Choroid plexus epithelial cell (primary cell): ENCODE measurements around the gene LOXL3.

Source experiments
- DNase-seq: peaks from one replicate; pipeline ENCODE4 v3.0.0-alpha.2; 2010; ENCODE audit warnings: low read depth
- H3K4me3 ChIP-seq: 2 replicates; pipeline ENCODE4 v1.5.1; 2011; ENCODE audit warnings: low read depth, mild to moderate bottlenecking, control low read depth, low read length, moderate library complexity
- TF ChIP-seq, protein P1 (sequence below): conservative IDR thresholded peaks from 2 replicates; pipeline ENCODE4 v1.5.1; 2011; ENCODE audit warnings: low read depth, mild to moderate bottlenecking, control low read depth, inconsistent platforms, low read length, moderate library complexity

The LOXL3 gene

DNA sequence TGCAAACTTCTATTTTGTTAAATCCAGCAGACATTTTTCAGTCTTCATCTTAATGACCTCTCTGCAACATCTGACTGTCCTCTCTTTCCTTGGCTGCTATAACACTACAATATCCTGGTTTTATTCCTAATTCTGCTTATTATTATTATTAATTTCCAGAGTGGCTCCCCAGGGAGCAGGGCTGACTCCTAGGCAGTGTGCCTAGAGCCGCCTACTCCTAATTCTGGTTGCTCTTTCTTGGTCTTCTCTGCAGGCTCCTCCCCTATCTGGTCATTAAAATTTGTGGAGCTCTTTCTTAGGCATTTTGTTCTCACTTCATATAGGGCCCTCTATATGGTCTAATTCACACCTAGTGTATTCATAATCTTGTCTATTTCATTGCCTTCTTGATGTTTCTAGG is 10.8 kb downstream of the LOXL3 start:
- TF ChIP-seq, protein P1, sequence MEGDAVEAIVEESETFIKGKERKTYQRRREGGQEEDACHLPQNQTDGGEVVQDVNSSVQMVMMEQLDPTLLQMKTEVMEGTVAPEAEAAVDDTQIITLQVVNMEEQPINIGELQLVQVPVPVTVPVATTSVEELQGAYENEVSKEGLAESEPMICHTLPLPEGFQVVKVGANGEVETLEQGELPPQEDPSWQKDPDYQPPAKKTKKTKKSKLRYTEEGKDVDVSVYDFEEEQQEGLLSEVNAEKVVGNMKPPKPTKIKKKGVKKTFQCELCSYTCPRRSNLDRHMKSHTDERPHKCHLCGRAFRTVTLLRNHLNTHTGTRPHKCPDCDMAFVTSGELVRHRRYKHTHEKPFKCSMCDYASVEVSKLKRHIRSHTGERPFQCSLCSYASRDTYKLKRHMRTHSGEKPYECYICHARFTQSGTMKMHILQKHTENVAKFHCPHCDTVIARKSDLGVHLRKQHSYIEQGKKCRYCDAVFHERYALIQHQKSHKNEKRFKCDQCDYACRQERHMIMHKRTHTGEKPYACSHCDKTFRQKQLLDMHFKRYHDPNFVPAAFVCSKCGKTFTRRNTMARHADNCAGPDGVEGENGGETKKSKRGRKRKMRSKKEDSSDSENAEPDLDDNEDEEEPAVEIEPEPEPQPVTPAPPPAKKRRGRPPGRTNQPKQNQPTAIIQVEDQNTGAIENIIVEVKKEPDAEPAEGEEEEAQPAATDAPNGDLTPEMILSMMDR: no peak
- no peak overlapping the region for H3K4me3 ChIP-seq
- no peak for DNase-seq

DNA sequence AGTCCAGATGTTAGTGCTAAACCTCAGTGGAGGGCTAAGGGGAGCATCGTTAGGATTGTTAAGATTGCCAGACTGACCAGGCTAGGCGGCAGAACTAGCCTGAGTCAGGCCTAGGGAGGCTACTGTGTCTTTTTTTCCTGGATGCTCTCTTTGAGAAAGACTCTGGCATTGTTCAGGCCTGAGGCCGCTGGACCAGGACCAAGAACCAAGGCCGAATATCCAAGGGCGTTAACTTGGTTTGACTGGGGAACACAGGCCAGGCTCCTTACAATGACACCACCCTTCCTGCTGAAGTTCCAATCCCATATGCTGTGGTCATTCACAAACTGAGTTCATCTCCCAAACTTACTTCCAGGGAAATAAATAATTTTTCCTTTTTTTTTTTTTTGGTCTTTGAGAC is 13.5 kb downstream of the LOXL3 start:
- TF ChIP-seq, protein P1: no peak
- DNase-seq: no peak
- H3K4me3 ChIP-seq: no peak overlapping the region

DNA sequence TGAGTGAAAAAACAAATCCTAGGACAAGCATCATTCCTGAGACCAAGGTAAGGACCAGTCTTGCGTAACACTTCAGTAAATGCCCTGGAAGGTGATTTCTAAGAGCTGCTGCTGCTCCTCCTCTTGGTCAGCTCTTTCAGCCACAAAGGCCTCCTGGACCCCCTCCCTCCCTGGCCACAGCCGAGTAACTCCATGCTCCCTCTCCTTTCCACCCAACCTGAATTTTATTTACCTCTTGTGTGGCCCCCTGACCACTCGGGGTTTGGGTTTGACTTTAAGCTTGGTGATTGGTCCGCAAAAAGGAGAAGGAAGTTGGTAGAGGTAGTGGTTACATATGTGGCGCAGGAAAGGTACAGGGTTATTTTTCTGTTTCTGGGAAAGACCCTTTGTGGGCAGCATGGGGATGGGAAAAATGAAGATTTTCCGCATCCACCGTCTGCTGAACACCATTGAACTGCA is 14.8 kb downstream of the LOXL3 start:
- no peak for DNase-seq
- H3K4me3 ChIP-seq: no peak overlapping the region
- TF ChIP-seq, protein P1: no peak

DNA sequence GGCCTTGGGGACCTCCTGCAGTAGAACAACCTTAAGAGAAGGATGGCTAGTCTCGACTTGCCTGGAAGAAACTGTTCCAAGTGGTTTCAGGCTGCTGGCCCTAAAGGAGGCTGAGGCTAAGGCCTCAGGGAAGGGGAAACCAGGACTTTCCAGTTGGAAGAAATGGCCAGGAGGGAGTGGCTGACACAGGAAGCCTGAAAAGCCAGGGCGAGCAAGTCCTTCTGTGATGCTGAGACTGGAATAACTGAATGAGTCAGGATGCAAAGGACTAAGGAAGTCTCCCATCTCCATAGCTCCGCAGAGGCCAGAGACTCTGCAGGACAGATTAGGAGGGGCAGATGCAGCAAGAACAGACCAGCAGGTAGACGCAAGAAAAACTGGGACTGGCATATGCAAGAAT is 16.6 kb downstream of the LOXL3 start:
- TF ChIP-seq, protein P1: no peak
- no peak overlapping the region for H3K4me3 ChIP-seq
- no peak for DNase-seq

DNA sequence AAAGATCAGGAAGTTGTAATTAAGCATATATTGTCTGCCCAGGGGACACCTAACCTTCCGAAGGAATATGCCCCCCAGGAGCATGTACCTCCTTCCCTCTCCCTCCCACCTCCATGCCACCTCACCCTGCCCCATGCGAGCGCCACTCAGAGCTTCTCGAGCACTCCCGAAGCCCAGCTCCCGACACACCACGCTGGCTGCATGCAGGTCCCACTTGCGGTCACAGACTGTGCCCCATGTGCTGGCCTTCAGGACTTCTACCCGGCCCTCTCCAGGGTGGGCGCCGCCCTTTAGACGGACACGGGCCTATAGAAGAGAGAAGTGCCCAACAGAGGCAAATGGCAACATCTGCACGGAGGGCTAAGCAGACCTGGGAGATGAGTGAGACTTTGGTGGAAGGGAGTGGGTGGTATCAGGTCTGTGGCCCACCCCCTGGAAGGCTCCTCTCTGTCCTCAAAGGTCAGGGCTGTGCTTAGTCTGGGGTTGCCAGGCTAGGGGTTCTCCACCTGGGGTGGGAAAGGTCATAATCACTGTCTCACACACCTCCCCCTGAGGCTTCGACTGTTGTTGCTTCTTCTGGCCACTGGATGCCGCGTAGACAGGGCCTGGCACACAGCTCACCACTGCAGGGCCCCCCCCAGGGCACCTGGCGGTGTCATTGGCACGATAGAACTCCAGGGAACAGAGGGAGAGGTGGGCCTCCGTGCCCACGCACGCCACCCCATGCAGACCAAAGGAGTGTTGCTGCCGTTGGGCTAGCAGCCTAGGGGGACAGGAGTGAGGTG is 17.4 kb downstream of the LOXL3 start:
- TF ChIP-seq, protein P1: no peak
- DNase-seq: no peak
- no peak overlapping the region for H3K4me3 ChIP-seq

DNA sequence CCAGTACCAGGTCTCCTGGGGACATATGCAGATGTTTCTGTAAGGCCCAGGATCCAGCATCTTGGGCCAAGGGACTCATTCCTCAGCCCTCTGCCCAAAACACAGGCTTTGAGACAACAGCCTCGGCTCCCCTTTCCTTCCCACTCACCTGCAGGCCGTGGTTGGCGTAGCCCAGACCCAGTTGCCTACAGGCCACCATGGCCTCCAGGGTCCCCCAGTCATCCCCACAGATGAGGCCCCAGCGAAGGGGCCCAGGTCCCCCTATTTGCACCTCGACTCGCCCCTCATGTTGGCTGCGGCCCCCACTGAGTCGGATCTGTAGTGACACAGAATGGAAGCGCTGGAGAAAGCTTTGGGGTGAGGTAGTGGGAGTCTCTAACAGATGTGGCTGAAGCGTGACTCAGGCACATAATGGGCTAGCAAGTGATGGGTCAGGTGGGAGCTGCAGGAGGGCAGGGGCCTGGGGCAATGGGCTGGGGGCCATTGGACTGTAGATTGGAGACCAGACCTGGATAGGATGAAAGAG is 18.2 kb downstream of the LOXL3 start:
- TF ChIP-seq, protein P1: no peak
- no peak for DNase-seq
- H3K4me3 ChIP-seq: no peak overlapping the region

DNA sequence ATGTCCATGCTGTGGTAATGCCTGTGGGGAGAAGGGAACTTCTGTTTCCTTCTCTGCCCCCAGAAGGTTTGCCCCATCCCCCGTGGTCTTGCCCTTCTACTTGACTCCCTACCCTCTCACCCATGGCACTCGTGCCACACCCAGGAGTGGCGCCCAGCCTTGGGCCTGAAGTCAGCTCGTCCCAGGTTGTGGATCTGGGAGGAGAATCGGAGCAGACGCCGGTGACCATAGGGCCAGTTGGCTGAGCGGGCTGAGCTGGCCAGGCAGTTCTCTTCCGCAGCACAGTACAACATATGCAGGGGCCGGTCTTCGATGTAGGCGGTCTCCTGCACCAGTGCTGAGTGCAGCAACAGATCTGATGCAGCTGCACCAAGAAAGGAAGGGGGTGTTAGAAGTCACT is 19.3 kb downstream of the LOXL3 start:
- H3K4me3 ChIP-seq: no peak overlapping the region
- TF ChIP-seq, protein P1: no peak
- DNase-seq: no peak
